ENCODE measurements around the gene ASS1.
"Not testable (repeated sequence)": the region's sequence is repeated elsewhere in the genome, so short reads cannot be mapped to it uniquely, and the experiment has no call there.

The ASS1 gene

GRCh38 chr9:130444565-130445221 is at the start of gene ASS1:
Gene ASS1 (plus strand): TSS chr9:130444961. CDS start chr9:130452229, 7,268 bp downstream.
- DNase-seq, result peak; percentile 93

GRCh38 chr9:130395810-130396435 is 48.8 kb upstream of the ASS1 start:
- DNase-seq, result no peak

GRCh38 chr9:130396581-130396980 is 48.2 kb upstream of the ASS1 start:
- no peak for DNase-seq

- DNase-seq, result no peak
These were observed 46.1 kb upstream of the ASS1 start for GRCh38 chr9:130398487-130399240.

- no peak for DNase-seq
These were observed 45.0 kb upstream of the ASS1 start for GRCh38 chr9:130399768-130400167.

GRCh38 chr9:130400870-130401269 is 43.9 kb upstream of the ASS1 start:
- no peak for DNase-seq

- DNase-seq, result not testable (repeated sequence)
These were observed 43.0 kb upstream of the ASS1 start for GRCh38 chr9:130401742-130402141.

- DNase-seq, result no peak
These were observed 42.5 kb upstream of the ASS1 start for GRCh38 chr9:130402243-130402642.

GRCh38 chr9:130402645-130403440 is 41.9 kb upstream of the ASS1 start:
- DNase-seq, result no peak

GRCh38 chr9:130405657-130406257 is 39.0 kb upstream of the ASS1 start:
- DNase-seq, result no peak

- no peak for DNase-seq
These were observed 38.4 kb upstream of the ASS1 start for GRCh38 chr9:130406278-130406895.

GRCh38 chr9:130407916-130408663 is 36.7 kb upstream of the ASS1 start:
- DNase-seq, result no peak

GRCh38 chr9:130408669-130409068 is 36.1 kb upstream of the ASS1 start:
- DNase-seq, result no peak

- no peak for DNase-seq
These were observed 35.5 kb upstream of the ASS1 start for GRCh38 chr9:130409246-130409645.

GRCh38 chr9:130410443-130410842 is 34.3 kb upstream of the ASS1 start:
- no peak for DNase-seq

- no peak for DNase-seq
These were observed 33.2 kb upstream of the ASS1 start for GRCh38 chr9:130411566-130411915.

- DNase-seq, result peak; percentile 64
These were observed 30.6 kb upstream of the ASS1 start for GRCh38 chr9:130414081-130414731.

- peak; percentile 18 for DNase-seq
These were observed 29.6 kb upstream of the ASS1 start for GRCh38 chr9:130414910-130415746.

- DNase-seq, result peak; percentile 40
These were observed 27.2 kb upstream of the ASS1 start for GRCh38 chr9:130417602-130418001.

- DNase-seq, result no peak
These were observed 26.0 kb upstream of the ASS1 start for GRCh38 chr9:130418776-130419175.
